ENCODE data around the gene SEC23A. TPM values are rescaled to one million over a fixed set of nuclear protein-coding genes. Genes with fewer than 3 reads are reported as not detected.
A peak's percentile ranks its signal among the peaks of the same experiment; 100 is the strongest.

The SEC23A gene
- total and polyA plus RNA-seq, 2 of the 13 experiments (the other 11 are each of a cell fraction or from before 2014, with no cell fraction given), result 403 to 887 TPM

DNA sequence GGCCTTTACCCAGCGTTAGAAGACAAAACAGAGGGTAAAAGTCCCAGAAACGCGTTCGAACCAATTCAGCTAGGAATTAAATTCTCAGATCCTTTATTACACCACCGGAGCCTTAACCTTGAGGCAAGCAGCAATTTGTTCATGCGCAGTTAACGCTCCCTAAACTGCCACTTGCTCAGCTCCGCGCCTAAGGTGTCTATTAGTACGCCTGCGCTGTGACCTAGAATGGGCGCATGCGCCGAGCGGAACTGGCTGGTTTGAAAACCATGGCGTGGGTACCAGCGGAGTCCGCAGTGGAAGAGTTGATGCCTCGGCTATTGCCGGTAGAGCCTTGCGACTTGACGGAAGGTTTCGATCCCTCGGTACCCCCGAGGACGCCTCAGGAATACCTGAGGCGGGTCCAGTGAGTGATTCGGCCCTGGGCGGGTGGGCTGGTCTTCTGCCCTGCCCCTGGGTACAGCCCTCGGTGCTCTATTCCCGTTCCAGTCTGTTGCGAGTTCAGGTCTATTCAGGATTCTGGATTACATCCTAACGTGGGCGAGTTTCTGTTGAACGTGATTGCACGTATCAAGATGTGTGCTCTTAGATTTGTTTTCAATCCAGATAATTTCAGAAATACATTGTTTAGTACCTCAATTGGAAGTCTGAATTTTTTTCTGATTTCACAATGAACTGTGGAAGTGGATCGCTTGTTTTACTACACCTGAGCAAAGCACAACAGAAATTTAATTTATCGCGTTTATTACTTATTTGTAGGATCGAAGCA is 11.2 kb upstream of the SEC23A start, which contains the start of gene GEMIN2 (continued):
- TF ChIP-seq, protein P1, sequence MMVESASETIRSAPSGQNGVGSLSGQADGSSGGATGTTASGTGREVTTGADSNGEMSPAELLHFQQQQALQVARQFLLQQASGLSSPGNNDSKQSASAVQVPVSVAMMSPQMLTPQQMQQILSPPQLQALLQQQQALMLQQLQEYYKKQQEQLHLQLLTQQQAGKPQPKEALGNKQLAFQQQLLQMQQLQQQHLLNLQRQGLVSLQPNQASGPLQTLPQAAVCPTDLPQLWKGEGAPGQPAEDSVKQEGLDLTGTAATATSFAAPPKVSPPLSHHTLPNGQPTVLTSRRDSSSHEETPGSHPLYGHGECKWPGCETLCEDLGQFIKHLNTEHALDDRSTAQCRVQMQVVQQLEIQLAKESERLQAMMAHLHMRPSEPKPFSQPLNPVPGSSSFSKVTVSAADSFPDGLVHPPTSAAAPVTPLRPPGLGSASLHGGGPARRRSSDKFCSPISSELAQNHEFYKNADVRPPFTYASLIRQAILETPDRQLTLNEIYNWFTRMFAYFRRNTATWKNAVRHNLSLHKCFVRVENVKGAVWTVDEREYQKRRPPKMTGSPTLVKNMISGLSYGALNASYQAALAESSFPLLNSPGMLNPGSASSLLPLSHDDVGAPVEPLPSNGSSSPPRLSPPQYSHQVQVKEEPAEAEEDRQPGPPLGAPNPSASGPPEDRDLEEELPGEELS (CRISPR knock-in tag; IDR thresholded peaks at IDR 0.05), result peak; percentile 86
- TF ChIP-seq ZNF749 (CRISPR knock-in tag; IDR thresholded peaks at IDR 0.05; ENCODE audit: borderline replicate concordance) (peak; percentile 17; the same call in 1 of the 2 replicates), AGO2 (optimal IDR thresholded peaks at IDR 0.05; ENCODE audit: low read depth, low read length) (no peak), TCF7L2 (IDR thresholded peaks at IDR 0.05; ENCODE audit: low read depth, low read length) (no peak), ZKSCAN1 (IDR thresholded peaks at IDR 0.05; ENCODE audit: low read length) (no peak), HCFC1 (IDR thresholded peaks at IDR 0.05; ENCODE audit: low read depth, low read length) (peak; percentile 47; the same call in 1 of the 2 replicates), KDM1A (CRISPR knock-in tag; IDR thresholded peaks at IDR 0.05) (no peak; the same call in 1 of the 2 replicates), SMAD1 (CRISPR knock-in tag; IDR thresholded peaks at IDR 0.05; ENCODE audit: borderline replicate concordance, low read depth) (peak; percentile 95; the same call in 1 of the 2 replicates), ZNF841 (CRISPR knock-in tag; IDR thresholded peaks at IDR 0.05; ENCODE audit: borderline replicate concordance) (no peak), SAFB2 (CRISPR knock-in tag; IDR thresholded peaks at IDR 0.05; ENCODE audit: borderline replicate concordance, low read depth) (peak; percentile 83; the same call in 1 of the 2 replicates)
- TF ChIP-seq, protein P2, sequence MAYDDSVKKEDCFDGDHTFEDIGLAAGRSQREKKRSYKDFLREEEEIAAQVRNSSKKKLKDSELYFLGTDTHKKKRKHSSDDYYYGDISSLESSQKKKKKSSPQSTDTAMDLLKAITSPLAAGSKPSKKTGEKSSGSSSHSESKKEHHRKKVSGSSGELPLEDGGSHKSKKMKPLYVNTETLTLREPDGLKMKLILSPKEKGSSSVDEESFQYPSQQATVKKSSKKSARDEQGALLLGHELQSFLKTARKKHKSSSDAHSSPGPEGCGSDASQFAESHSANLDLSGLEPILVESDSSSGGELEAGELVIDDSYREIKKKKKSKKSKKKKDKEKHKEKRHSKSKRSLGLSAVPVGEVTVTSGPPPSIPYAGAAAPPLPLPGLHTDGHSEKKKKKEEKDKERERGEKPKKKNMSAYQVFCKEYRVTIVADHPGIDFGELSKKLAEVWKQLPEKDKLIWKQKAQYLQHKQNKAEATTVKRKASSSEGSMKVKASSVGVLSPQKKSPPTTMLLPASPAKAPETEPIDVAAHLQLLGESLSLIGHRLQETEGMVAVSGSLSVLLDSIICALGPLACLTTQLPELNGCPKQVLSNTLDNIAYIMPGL (CRISPR knock-in tag; IDR thresholded peaks at IDR 0.05; ENCODE audit: borderline replicate concordance in 1 of 2, low read depth in 1 of 2), result peak; percentile 94 to 96
- TF ChIP-seq, protein P3, sequence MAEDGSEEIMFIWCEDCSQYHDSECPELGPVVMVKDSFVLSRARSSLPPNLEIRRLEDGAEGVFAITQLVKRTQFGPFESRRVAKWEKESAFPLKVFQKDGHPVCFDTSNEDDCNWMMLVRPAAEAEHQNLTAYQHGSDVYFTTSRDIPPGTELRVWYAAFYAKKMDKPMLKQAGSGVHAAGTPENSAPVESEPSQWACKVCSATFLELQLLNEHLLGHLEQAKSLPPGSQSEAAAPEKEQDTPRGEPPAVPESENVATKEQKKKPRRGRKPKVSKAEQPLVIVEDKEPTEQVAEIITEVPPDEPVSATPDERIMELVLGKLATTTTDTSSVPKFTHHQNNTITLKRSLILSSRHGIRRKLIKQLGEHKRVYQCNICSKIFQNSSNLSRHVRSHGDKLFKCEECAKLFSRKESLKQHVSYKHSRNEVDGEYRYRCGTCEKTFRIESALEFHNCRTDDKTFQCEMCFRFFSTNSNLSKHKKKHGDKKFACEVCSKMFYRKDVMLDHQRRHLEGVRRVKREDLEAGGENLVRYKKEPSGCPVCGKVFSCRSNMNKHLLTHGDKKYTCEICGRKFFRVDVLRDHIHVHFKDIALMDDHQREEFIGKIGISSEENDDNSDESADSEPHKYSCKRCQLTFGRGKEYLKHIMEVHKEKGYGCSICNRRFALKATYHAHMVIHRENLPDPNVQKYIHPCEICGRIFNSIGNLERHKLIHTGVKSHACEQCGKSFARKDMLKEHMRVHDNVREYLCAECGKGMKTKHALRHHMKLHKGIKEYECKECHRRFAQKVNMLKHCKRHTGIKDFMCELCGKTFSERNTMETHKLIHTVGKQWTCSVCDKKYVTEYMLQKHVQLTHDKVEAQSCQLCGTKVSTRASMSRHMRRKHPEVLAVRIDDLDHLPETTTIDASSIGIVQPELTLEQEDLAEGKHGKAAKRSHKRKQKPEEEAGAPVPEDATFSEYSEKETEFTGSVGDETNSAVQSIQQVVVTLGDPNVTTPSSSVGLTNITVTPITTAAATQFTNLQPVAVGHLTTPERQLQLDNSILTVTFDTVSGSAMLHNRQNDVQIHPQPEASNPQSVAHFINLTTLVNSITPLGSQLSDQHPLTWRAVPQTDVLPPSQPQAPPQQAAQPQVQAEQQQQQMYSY (CRISPR knock-in tag; IDR thresholded peaks at IDR 0.05), result peak; percentile 93
- TF ChIP-seq, protein P4, sequence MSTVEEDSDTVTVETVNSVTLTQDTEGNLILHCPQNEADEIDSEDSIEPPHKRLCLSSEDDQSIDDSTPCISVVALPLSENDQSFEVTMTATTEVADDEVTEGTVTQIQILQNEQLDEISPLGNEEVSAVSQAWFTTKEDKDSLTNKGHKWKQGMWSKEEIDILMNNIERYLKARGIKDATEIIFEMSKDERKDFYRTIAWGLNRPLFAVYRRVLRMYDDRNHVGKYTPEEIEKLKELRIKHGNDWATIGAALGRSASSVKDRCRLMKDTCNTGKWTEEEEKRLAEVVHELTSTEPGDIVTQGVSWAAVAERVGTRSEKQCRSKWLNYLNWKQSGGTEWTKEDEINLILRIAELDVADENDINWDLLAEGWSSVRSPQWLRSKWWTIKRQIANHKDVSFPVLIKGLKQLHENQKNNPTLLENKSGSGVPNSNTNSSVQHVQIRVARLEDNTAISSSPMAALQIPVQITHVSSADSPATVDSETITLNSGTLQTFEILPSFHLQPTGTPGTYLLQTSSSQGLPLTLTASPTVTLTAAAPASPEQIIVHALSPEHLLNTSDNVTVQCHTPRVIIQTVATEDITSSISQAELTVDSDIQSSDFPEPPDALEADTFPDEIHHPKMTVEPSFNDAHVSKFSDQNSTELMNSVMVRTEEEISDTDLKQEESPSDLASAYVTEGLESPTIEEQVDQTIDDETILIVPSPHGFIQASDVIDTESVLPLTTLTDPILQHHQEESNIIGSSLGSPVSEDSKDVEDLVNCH (CRISPR knock-in tag; IDR thresholded peaks at IDR 0.05), result peak; percentile 93; the same call in 1 of the 2 replicates
- TF ChIP-seq, protein P5, sequence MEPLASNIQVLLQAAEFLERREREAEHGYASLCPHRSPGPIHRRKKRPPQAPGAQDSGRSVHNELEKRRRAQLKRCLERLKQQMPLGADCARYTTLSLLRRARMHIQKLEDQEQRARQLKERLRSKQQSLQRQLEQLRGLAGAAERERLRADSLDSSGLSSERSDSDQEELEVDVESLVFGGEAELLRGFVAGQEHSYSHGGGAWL (CRISPR knock-in tag; IDR thresholded peaks at IDR 0.05), result peak; percentile 96
- TF ChIP-seq, protein P6, sequence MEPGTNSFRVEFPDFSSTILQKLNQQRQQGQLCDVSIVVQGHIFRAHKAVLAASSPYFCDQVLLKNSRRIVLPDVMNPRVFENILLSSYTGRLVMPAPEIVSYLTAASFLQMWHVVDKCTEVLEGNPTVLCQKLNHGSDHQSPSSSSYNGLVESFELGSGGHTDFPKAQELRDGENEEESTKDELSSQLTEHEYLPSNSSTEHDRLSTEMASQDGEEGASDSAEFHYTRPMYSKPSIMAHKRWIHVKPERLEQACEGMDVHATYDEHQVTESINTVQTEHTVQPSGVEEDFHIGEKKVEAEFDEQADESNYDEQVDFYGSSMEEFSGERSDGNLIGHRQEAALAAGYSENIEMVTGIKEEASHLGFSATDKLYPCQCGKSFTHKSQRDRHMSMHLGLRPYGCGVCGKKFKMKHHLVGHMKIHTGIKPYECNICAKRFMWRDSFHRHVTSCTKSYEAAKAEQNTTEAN (CRISPR knock-in tag; conservative IDR thresholded peaks at IDR 0.05), result peak; percentile 95
